GDM1 (cell line): ENCODE data around the gene DONSON.

Experiments used
- DNase-seq: peaks from one replicate; lab custom pipeline; 2025; lab: John Stamatoyannopoulos, UW

DONSON gene

DNA sequence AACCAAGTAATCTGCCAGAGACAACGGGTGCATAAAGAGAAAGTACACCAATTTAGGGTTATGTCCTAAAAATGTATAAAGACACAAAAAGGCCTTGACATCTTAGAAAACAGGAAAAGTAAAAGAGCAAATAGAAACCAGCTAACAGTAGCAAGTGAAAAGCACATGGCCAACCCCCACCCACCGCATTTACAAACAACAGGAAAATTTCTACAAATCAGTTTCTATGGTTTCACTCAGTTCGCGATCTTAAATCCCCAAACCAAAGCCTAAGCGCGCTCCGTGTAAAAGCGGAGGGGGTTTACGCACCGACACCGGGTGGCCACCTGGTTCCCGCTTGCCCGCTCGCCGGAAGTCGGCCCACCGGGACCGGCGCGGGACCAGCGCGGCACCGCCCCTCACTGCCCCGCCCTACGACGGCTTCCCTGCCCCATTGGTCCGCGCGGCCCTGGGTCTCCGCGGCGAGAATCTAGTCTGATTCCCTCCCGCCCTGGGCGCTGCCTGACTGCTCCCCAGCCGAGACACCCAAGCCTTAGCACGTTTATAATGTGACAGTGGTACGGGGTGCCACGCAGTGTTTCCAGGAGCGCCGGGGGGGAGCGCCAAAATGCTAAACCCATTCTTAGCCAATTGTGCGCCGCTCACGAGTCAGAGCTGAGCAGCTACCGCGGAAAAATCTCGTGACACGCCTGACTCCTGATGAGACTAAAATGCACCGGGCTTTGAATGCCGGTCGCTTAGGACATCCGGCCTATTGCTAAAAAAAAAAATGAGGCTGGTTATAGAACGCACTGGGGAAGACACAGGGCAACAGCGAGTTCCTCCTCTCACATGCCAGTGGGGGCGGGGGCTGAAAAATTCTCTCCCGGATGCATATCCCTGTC is 46.5 kb downstream of the DONSON start, which contains the start of gene GART:
GART (minus strand) TSS at position 362 of the 884 bp plus-strand sequence. CDS start 2,802 bp downstream, outside the sequence.
- peak; percentile 60 for DNase-seq

DNA sequence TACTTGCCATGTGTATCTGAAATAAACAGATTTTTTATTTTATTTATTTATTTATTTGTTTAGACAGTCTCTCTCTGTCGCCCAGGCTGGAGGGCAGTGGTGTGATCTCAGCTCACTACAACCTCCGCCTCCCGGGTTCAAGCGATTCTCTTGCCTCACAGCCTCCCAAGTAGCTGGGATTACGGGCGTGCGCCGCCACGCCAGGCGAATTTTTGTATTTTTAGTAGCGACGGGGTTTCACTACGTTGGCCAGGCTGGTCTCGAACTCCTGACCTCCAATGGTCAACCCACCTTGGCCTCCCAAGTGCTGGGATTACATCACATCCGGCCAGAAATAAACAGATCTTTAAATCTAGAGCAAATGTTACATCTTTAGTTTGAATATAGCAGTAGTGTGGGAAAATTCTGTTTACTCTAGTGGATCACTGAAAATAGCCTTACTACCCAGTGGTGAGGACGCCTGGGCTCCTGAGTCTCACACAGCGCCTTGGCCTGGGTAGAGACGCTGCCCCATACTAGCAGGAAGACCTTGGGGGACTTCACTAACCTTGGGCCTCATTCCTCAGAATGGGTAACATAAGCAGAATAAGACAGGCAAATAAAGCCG is 47.3 kb downstream of the DONSON start:
- DNase-seq, result no peak

DNA sequence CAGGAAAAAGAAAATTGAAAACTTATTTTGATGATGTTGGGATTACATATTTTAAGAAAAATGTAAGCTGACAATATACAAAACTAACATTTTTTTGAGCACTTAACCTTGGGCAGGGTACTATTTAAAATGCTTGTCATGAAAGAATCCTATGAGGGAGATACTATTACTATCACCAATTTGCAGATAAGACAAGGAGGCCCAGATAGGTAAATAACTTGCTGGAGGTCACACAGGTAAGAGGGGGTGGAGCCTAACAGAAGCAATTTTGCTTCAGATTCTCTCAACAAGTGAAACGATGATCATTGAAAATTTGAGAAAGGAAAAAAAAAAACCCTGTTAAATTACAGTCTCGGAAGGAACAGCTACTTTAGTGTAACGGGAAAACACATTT is 47.8 kb downstream of the DONSON start:
- no peak for DNase-seq

DNA sequence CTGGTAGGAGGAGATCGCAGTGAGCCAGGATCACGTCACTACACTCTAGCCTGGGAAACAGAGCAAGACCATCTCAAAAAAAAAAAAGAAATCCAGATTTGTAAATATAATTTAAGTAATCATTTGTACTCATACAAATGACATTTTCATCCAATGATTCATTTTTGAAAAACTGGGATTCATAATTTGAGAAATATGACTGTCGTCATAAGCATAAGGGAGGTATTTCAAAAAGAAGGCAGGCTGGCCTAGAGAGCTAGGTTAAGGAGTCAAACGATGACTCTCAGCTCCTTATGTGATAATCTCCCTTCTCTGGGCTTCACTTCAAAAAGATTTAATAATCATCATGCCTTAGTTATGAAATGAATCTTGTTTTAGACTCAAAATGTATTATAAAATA is 48.9 kb downstream of the DONSON start:
- DNase-seq, result no peak

DNA sequence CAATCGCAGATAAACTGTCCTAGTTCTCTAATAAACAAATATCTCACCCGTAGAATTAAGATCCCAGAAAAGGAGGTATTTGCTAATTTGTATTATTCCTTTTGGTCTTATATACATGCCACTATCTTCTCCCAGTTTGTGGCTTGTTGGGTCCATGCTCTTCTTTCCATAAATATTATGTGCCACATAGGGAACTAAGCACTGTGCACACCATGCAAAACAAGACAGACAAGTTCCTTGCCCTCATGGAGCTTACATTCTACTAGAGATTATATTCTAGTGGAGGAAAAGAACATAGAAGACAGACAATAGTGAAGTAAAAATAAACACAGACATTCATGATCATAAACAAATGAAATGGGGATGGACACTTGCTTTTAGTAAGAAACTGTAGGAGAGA is 51.3 kb downstream of the DONSON start:
- no peak for DNase-seq

DNA sequence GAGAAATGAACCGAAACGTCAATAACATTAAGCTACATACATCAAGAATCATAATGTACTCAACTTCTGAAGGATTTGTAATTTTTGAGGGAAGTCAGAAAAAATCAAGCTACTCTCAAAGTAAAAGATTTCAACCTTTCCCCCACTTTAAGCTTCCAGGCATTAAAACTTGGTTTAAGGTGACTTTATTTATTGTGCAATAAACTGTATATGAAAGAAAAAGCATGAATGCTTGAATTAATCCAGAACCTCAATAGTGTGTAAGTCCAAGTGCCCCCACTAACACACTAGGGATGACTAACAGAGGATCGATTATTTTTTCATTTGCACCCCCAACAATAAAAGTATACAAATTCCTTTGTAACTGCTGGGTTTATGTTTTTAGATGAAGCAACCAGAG is 57.5 kb downstream of the DONSON start:
- no peak for DNase-seq
